ENCODE measurements around the gene ORAI2.
"Not testable (repeated sequence)": the region's sequence is repeated elsewhere in the genome, so short reads cannot be mapped to it uniquely, and the experiment has no call there.

Gene ORAI2

DNA sequence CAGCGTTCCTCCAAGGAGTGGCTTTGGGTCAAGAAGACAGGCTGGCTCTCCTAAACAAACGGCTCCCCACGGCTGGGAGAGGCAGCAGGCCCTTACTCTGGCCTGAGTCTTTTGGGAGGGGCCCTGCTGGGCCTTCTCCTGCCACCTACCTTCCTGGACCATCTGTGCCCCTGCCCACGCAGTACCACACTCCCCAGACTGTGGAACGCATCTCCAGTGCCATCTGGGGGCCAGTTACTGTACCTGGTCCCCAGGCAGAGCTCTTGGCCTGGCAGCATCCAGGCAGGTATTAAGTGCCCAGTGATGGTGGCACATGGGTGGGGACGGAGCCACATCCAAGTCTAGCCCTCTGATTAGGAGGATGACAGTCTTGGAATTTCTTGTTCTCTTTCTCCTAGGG lies 16.9 kb downstream of the ORAI2 start:
- no peak overlapping the region for H3K4me3 Mint-ChIP-seq

DNA sequence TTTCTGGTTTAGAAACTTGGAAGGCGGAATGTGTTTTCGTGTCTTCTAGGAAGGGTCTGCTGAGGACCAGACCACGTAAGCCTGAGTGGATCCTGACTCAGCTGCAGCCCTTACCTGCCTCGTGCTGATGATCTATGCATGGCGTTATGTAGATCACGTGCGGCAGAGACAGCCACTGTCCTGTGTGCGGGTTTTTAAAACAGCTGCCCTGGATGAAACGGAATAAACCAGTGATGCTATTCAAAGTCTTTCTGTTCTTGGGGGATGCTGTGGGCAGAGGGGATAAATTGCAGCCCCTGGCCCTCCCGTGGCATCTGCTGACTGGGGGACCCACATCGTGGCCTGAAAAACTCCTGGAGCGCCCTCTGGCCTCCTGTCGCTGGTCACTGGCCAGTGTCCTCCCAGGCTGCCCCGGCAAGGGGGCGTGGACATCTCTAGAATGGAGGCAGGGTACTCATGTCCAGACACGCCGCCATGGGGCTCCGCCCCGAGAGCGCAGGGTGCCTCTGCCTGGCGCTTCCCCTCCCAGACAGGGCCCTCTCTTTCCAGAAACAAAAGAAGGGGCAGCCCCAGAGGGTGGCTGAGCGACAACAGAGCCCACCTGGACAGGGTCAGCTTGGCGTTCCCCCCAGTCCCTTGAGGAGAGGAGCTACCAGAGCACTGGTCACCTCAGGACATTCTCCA lies 18.1 kb downstream of the ORAI2 start:
- H3K4me1 Mint-ChIP-seq = peaks cover 38% of the 10 kb centered on the region
- H3K36me3 Mint-ChIP-seq = peaks cover 35% of the 10 kb centered on the region
- no peak overlapping the region for H3K4me3 Mint-ChIP-seq
- no peaks in the 10 kb centered on the region for H3K27me3 Mint-ChIP-seq
- no peak overlapping the region for H3K27ac Mint-ChIP-seq
- ATAC-seq = no peak
- no peaks in the 10 kb centered on the region for H3K9me3 Mint-ChIP-seq

More for the DNA sequence above, 16.9 kb downstream of the ORAI2 start:
- H3K9me3 Mint-ChIP-seq = no peaks in the 10 kb centered on the region
- H3K27me3 Mint-ChIP-seq = no peaks in the 10 kb centered on the region
- peak; percentile 86 for ATAC-seq
- H3K36me3 Mint-ChIP-seq = peaks cover 46% of the 10 kb centered on the region
- H3K27ac Mint-ChIP-seq = peak overlapping the region; percentile 66
- peaks cover 43% of the 10 kb centered on the region for H3K4me1 Mint-ChIP-seq

DNA sequence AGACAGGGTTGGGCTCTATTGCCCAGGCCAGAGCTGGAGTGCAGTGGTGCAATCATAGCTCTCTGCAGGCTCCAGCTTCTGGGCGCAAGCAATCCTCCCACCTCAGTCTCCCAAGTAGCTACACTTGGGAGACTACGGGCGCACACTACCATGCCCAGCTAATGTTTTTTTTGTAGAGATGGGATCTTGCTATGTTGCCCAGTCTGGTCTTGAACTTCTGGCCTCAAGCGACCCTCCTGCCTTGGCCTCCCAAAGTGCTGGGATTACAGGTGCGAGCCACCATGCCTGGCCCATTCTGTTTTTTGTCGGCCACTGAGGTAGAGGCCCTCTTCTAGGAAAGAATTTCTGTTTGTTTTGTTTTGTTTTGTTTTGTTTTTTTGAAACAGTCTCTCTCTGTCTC lies 19.1 kb downstream of the ORAI2 start:
- Mint-ChIP-seq H3K27me3 (no peaks in the 10 kb centered on the region), H3K36me3 (peaks cover 30% of the 10 kb centered on the region), H3K9me3 (no peaks in the 10 kb centered on the region), H3K4me1 (peaks cover 28% of the 10 kb centered on the region), H3K27ac (no peak overlapping the region), H3K4me3 (no peak overlapping the region)
- no peak for ATAC-seq

DNA sequence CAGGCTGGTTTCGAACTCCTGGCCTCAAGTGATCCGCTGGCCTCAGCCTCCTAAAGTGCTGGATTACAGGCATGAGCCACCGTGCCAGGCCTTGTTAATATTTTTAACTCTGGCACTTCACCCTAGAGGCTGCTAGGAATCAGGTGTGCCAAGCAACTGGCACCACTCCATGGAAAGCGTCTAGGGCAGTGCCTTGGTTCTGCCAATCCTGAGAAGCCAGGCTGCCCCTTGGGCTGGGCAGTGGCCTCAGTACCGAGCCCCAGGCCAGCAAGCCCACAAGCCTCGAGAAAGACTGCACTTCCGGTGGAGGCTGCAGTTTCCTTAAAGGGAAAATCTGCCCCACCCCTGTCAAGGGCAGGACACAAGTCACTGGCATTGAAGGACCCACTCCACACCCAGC lies 19.9 kb downstream of the ORAI2 start:
- H3K27ac Mint-ChIP-seq = no peak overlapping the region
- ATAC-seq = no peak

DNA sequence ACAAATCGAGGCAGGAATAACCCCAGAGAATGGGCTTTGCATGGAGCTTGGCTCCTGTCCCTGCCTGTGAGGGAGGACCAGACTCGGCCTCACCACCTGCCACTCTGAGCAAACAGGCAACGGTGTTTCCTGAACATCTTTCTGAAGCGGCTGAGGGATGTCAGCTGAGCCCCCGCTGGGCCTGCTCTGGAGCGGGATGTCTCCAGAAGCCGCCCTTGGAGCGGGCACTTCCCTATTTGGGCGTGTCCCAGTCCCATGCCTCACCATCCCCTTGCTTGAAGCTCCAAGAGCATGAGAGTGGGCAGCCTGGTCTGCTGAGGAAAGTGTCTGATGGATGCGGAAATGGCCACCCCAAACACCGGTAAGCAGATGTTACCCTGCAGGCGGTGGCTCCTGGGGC lies 21.1 kb downstream of the ORAI2 start:
- H3K4me3 Mint-ChIP-seq = no peak overlapping the region
- ATAC-seq = no peak
- peaks cover 34% of the 10 kb centered on the region for H3K36me3 Mint-ChIP-seq
- H3K27ac Mint-ChIP-seq = peak overlapping the region; percentile 17
- no peaks in the 10 kb centered on the region for H3K9me3 Mint-ChIP-seq
- no peaks in the 10 kb centered on the region for H3K27me3 Mint-ChIP-seq
- H3K4me1 Mint-ChIP-seq = peaks cover 22% of the 10 kb centered on the region

More for the DNA sequence above, 19.9 kb downstream of the ORAI2 start:
- H3K4me3 Mint-ChIP-seq = no peak overlapping the region
- no peaks in the 10 kb centered on the region for H3K27me3 Mint-ChIP-seq
- H3K4me1 Mint-ChIP-seq = peaks cover 28% of the 10 kb centered on the region
- no peaks in the 10 kb centered on the region for H3K9me3 Mint-ChIP-seq
- peaks cover 34% of the 10 kb centered on the region for H3K36me3 Mint-ChIP-seq

DNA sequence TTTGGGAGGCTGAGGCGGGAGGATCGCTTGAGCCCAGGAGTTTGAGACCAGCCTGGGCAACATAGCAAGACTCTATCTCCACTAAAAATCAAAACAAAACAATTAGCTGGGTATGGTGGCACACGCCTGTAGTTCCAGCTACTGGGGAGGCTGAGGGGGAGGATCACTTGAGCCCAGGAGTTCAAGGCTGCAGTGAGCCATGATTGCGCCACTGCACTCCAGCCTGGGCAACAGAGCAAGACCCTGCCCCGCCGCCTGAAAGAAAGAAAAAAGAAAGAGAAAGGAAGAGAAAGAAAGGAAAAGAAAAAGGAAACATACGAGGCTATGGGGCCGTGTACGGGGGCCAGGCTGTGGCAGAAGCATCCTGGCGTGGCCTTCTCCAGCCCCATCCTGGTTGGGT lies 21.6 kb downstream of the ORAI2 start:
- not testable (repeated sequence) for ATAC-seq, H3K27me3 Mint-ChIP-seq, H3K9me3 Mint-ChIP-seq, H3K4me3 Mint-ChIP-seq
- Mint-ChIP-seq H3K4me1 (peaks cover 21% of the 10 kb centered on the region), H3K27ac (peak overlapping the region; percentile 17), H3K36me3 (peaks cover 34% of the 10 kb centered on the region)

DNA sequence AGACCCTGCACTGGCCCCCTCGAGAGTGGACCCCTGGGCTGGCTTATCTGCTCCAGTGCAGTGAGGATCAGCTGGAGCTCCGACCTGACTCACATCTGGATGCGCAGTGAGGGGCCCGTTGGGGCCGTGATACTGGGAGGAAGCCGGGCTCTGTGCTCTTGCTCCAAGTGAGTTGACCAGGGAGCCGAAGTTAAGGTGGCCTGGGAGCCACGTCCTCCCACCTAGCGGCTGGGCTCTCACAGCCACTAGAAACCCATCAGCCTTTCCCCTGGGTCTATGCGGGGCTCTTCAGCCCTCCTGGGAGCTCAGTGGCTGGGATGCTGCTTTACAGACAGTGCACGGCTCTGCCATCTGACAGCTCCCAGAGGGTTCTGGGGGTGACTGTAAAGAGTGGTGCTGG lies 22.2 kb downstream of the ORAI2 start:
- Mint-ChIP-seq H3K27me3 (no peaks in the 10 kb centered on the region), H3K9me3 (no peaks in the 10 kb centered on the region), H3K4me1 (peaks cover 17% of the 10 kb centered on the region), H3K36me3 (peaks cover 28% of the 10 kb centered on the region), H3K4me3 (no peak overlapping the region), H3K27ac (peak overlapping the region; percentile 17)
- ATAC-seq = no peak

DNA sequence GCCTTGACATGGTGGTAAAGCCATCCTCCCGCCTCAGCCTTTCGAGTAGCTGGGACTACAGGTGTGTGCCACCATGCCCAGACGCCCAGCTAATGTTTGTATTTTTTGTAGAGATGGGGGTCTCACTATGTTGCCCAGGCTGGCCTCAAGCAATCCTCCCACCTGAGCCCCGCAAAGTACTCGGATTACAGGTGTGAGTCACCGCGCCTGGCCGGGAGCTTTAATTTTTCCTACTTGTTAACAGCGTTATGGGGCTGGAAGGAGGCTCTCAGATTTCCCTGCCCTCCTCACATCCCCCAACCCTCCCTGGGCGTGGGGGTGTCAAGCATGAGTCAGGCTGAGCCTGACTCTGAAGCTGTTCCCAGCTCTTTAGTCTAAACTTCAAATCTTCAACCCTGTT lies 23.0 kb downstream of the ORAI2 start:
- ATAC-seq = no peak
- Mint-ChIP-seq H3K27ac (no peak overlapping the region), H3K36me3 (peaks cover 27% of the 10 kb centered on the region), H3K27me3 (no peaks in the 10 kb centered on the region), H3K4me3 (no peak overlapping the region), H3K9me3 (no peaks in the 10 kb centered on the region), H3K4me1 (peaks cover 20% of the 10 kb centered on the region)

DNA sequence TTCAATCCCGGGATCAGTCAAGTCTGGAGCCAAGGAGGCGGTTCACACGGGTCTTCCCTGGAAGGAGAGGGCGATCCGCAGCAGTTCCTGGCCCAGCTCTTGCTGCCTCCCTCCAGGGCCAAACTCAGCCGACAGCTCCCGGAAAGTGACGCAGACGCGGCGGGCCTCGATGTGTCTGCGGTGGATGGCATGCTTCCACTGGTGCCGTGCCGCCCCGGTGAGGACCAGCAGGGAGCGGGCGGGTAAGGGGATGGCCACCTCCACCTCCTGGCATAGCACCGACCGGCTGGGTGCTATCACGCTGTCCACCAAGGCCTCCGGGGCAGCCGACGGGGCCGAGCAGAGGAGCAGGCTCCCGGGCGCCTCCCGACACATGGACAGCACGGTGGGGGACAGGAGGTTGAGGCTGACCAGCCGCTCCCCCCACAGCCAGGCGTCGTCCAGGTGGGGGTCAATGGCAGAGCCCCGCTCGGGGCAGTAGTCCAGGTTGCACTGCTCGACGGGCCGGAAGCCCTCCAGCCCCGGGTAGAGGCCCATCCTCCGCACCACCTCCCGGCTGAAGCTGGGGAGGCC lies 24.1 kb downstream of the ORAI2 start:
- Mint-ChIP-seq H3K9me3 (no peaks in the 10 kb centered on the region), H3K36me3 (peaks cover 27% of the 10 kb centered on the region), H3K27ac (no peak overlapping the region), H3K4me3 (no peak overlapping the region), H3K27me3 (no peaks in the 10 kb centered on the region), H3K4me1 (peaks cover 28% of the 10 kb centered on the region)
- ATAC-seq = no peak

DNA sequence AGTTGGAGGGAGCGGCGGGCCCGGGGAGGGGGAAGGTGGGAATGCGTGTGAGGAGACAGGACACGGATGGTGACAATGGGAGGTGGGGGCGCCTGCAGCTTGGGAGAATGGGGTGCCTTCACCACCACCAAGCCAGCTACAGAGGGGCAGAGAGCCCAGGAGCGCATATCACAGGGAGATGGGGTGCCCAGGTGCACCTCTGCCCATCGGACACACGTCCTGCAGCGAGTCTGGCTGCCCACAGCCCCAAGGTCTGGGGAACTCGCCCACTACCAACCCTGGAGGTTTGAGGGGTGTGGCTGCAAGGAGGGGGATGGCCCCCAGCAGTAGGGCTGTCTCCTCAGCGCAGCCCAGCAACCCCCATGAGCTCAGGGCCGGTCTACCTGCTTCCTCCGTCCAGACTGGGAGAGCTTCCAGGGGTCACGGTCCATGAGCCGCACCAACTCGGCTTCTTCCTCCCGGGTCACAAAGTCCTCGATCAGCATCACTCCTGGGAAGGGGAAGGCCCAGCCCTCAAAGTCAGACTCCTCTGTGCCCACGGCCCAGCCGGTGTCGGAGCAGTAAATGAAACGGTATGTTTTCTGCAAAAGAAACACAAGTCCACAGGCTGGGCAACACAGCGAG lies 26.0 kb downstream of the ORAI2 start:
- Mint-ChIP-seq H3K36me3 (peaks cover 27% of the 10 kb centered on the region), H3K4me1 (peaks cover 42% of the 10 kb centered on the region), H3K9me3 (no peaks in the 10 kb centered on the region), H3K27ac (no peak overlapping the region), H3K4me3 (no peak overlapping the region), H3K27me3 (no peaks in the 10 kb centered on the region)
- ATAC-seq = no peak

DNA sequence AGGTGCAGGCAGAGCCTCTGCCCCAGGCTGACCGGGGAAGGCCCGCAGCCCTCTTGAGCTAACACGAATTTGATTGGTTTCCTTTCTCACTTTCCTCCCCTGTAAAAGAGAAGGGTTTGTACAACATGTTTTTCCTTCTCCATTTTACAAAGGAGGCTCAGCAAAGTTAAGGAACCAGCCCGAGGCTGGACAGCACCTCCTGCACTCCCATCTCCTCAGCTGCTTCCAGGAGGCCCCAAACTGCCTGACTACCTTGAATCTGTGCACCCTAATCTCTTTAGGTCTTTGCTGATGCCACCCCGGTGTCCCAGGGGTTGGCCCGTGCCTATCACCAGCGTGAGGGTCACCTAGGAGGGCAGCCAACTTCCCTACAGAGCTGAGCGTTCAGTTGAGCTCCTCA lies 27.1 kb downstream of the ORAI2 start:
- H3K9me3 Mint-ChIP-seq = no peaks in the 10 kb centered on the region
- no peak overlapping the region for H3K27ac Mint-ChIP-seq
- no peak for ATAC-seq
- H3K27me3 Mint-ChIP-seq = no peaks in the 10 kb centered on the region
- no peak overlapping the region for H3K4me3 Mint-ChIP-seq
- H3K36me3 Mint-ChIP-seq = peaks cover 21% of the 10 kb centered on the region
- H3K4me1 Mint-ChIP-seq = peaks cover 41% of the 10 kb centered on the region

DNA sequence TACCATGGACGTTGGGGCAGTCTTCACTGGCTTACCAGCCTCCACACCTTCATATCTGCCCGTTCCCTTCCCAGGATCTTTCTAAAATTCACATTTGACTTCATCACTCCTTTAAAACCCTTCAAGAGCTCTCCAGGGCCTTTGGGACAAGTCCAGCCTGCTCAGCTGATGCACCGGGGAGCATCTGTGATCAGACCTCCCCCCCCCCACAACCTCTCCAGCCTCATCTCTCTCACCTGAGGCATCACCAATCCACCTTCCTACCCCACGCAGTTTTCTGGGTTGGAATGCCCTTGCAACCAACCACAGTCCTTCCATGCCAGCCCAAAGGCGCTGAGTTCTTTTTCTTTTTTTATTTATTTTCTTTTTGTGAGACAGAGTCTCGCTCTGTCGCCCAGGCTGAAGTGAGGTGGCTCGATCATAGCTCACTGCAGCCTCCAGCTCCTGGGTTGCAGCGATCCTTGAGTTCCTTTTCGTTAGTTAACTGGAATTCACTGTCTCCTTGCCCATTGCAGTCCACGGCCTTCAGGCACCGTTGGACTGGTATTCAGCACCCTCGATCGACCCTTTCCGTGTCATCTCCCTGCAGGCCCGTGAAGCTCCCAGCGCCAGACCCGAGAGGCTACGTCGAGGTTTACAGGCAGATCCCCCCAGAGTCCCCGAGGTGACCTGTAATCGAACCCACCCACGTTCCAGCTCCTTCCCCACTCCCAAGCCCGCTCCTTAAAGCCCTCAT lies 30.6 kb downstream of the ORAI2 start:
- H3K27me3 Mint-ChIP-seq = no peaks in the 10 kb centered on the region
- no peaks in the 10 kb centered on the region for H3K9me3 Mint-ChIP-seq
- H3K4me3 Mint-ChIP-seq = peak overlapping the region; percentile 91

DNA sequence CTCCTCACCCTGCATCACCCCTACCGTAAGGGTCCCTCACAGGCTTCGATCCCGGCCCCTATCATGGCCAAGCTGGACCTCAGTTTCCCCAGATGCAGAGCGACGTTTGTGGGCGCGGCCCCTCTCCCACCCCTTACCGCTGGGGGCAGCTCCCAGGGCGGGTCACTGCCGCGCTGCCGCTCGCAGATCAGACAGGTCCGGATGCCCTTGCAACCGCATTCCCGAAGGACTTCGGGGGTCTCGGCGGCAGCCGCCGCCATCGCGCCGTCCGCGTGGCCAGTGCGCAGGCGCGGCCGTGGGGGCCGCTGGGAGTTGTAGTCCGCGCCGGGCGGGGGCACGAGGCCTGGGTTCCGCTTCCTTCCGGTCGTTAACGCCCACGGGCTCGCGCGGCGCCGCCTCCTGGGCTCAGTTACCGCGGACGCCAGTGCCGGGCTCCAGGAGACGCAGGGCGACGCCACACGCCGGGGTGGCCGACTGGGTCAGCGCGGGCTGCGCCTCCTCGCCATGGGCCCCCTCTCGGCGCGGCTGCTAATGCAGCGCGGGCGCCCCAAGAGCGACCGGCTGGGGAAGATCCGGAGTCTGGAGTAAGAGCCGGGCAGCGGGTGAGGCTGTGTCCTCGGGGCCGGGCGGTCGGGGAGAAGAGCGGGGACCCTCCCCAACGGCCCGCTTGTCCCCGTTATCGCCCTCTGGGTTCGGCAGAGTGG lies 31.4 kb downstream of the ORAI2 start, which contains the start of the genes ALKBH4 and LRWD1:
Gene ALKBH4, minus strand, starts transcription at position 287 of the 704 bp plus-strand sequence. Its CDS starts 27 bp downstream, at position 260.
Gene LRWD1, plus strand, starts transcription at position 408 of the 704 bp plus-strand sequence. Its CDS starts 97 bp downstream, at position 505.
- H3K9me3 Mint-ChIP-seq = no peaks in the 10 kb centered on the region

More for the DNA sequence above, 30.6 kb downstream of the ORAI2 start:
- Mint-ChIP-seq H3K36me3 (peaks cover 17% of the 10 kb centered on the region), H3K27ac (peak overlapping the region; percentile 84), H3K4me1 (peaks cover 55% of the 10 kb centered on the region)
- ATAC-seq = no peak

DNA sequence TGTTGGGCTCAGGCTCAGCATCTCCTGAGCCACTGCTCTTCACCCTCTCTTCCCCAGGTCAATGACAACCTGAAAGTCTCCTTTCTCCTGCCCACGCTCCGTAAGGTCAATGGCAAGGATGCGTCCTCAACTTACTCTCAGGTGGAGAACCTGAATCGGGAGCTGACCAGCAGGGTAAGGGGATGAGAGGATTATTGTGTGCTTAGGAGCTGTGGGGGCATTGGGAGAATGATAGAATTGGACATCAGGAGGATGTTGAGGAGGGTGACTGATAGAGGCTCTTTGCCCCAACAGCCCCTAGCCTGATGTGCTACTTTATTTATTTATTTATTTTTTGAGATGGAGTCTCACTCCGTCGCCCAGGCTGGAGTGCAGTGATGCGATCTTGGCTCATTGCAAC lies 32.7 kb downstream of the ORAI2 start:
- Mint-ChIP-seq H3K36me3 (peaks cover 24% of the 10 kb centered on the region), H3K4me1 (peaks cover 51% of the 10 kb centered on the region), H3K9me3 (no peaks in the 10 kb centered on the region), H3K4me3 (peak overlapping the region; percentile 91), H3K27ac (no peak overlapping the region), H3K27me3 (no peaks in the 10 kb centered on the region)
- ATAC-seq = no peak

More for the DNA sequence above, 31.4 kb downstream of the ORAI2 start, which contains the start of the genes ALKBH4 and LRWD1:
- ATAC-seq = peak; percentile 97
- Mint-ChIP-seq H3K4me1 (peaks cover 57% of the 10 kb centered on the region), H3K36me3 (peaks cover 18% of the 10 kb centered on the region), H3K27ac (peak within 1 kb of the TSS; percentile 84), H3K27me3 (no peaks in the 10 kb centered on the region), H3K4me3 (peak within 1 kb of the TSS; percentile 91)
